H1 (cell line): Measurements from ENCODE around the gene FNDC7. TPM values are rescaled to one million over a fixed set of nuclear protein-coding genes. Genes with fewer than 3 reads are reported as not detected.

Source experiments
- CTCF ChIA-PET: fragments of 300-600 bp; sonication (Branson Sonifier 250); formaldehyde crosslinking; loops from one replicate; lab custom pipeline; 2021; ENCODE audit not compliant: partially characterized antibody; lab: Charles Lee
- POLR2A ChIA-PET: fragments of 300-600 bp; sonication (Branson Sonifier 250); formaldehyde crosslinking; loops from one replicate; lab custom pipeline; 2021; ENCODE audit warnings: inconsistent platforms; ENCODE audit not compliant: partially characterized antibody; lab: Charles Lee
- DNase-seq, 2 experiments: peaks; one replicate each; pipeline versions ENCODE4 v3.0.0 to v3.0.0-alpha.2; 2010 to 2022; ENCODE audit warnings: low spot score in 2 of 2, low read depth in 1 of 2, mixed read lengths in 1 of 2
- FAIRE-seq: peaks from 2 replicates; lab custom pipeline; 2011; peaks lifted over from hg19 to GRCh38; lab: Jason Lieb, UNC
- H2AFZ ChIP-seq: 2 replicates; pipeline ENCODE4 v1.8.1; 2012; ENCODE audit warnings: low read length, inconsistent platforms
- H2AK5ac ChIP-seq: 2 replicates; pipeline ENCODE4 v1.6.1; 2013; ENCODE audit warnings: low read depth, low read length
- H2BK120ac ChIP-seq: replicated peaks from 2 replicates; pipeline ENCODE3; 2013; ENCODE audit warnings: low read depth, low read length, inconsistent platforms
- H2BK12ac ChIP-seq: 2 replicates; pipeline ENCODE4 v1.6.1; 2013; ENCODE audit warnings: low read depth, low read length
- H2BK15ac ChIP-seq: 2 replicates; pipeline ENCODE4 v1.6.1; 2013; ENCODE audit warnings: low read length
- H2BK20ac ChIP-seq: 2 replicates; pipeline ENCODE4 v1.6.1; 2013; ENCODE audit warnings: low read length
- H2BK5ac ChIP-seq: 2 replicates; pipeline ENCODE4 v1.6.1; 2013; ENCODE audit warnings: low read depth, low read length
- H3K14ac ChIP-seq: 2 replicates; pipeline ENCODE4 v1.6.1; 2013; ENCODE audit warnings: inconsistent platforms; ENCODE audit not compliant: insufficient read length
- H3K18ac ChIP-seq: 2 replicates; pipeline ENCODE4 v1.6.1; 2013; ENCODE audit warnings: low read length; ENCODE audit errors: extremely low read depth
- H3K23ac ChIP-seq: 2 replicates; pipeline ENCODE4 v1.6.1; 2013; ENCODE audit warnings: inconsistent platforms; ENCODE audit not compliant: insufficient read length
- H3K23me2 ChIP-seq: 2 replicates; pipeline ENCODE4 v1.6.1; 2013; ENCODE audit warnings: low read depth, low read length
- H3K27ac ChIP-seq: 2 replicates; pipeline ENCODE4 v1.6.1; 2011; ENCODE audit warnings: low read depth, low read length, inconsistent platforms
- H3K27me3 ChIP-seq, 4 experiments: replicated peaks in 1 of 4; 1 replicate in 1 of 4; 2 replicates in 3 of 4; pipeline versions ENCODE4 v1.6.1 to v1.8.1; 2011 to 2013; ENCODE audit warnings: low read length in 3 of 4, mild to moderate bottlenecking in 3 of 4, inconsistent platforms in 2 of 4, mixed read lengths in 2 of 4, moderate library complexity in 1 of 4; ENCODE audit not compliant: control insufficient read depth in 3 of 4, insufficient read depth in 3 of 4; ENCODE audit errors: extremely low read depth in 1 of 4
- H3K36me3 ChIP-seq, 4 experiments: 2 replicates each; pipeline versions ENCODE4 v1.6.1 to v1.8.1; 2011 to 2013; ENCODE audit warnings: mild to moderate bottlenecking in 4 of 4, low read length in 3 of 4, moderate library complexity in 2 of 4, control low read depth in 1 of 4, inconsistent platforms in 1 of 4; ENCODE audit not compliant: insufficient read depth in 4 of 4, control insufficient read depth in 2 of 4
- H3K4ac ChIP-seq: replicated peaks from 2 replicates; pipeline ENCODE3; 2013; ENCODE audit warnings: low read length, low read depth, mixed read lengths, inconsistent platforms; ENCODE audit not compliant: insufficient read length
- H3K4me1 ChIP-seq, 4 experiments: replicated peaks in 1 of 4; 1 replicate in 1 of 4; 2 replicates in 3 of 4; pipeline versions ENCODE4 v1.6.1 to v1.8.1; 2011 to 2013; ENCODE audit warnings: low read length in 3 of 4, inconsistent platforms in 2 of 4, mixed read lengths in 1 of 4; ENCODE audit not compliant: insufficient read depth in 4 of 4, control insufficient read depth in 3 of 4
- H3K4me2 ChIP-seq, 2 experiments: 2 replicates each; pipeline versions ENCODE4 v1.6.1 to v1.8.1; 2011 to 2013; ENCODE audit warnings: low read depth in 2 of 2, low read length in 2 of 2, control low read depth in 1 of 2, inconsistent platforms in 1 of 2, mild to moderate bottlenecking in 1 of 2; ENCODE audit not compliant: insufficient read depth in 1 of 2
- H3K4me3 ChIP-seq, 4 experiments: fragments of 200-600, 300-600 bp in 1 of 4; sonication (generic), shearing (Covaris generic), sonication (Bioruptor Twin) in 1 of 4; 2 replicates each; pipeline versions ENCODE4 v1.5.1 to v1.8.1; 2011 to 2016; ENCODE audit warnings: low read length in 4 of 4, low read depth in 3 of 4, control low read depth in 2 of 4, inconsistent platforms in 2 of 4, mild to moderate bottlenecking in 2 of 4, mixed read lengths in 1 of 4, moderate library complexity in 1 of 4; ENCODE audit not compliant: insufficient read depth in 2 of 4; ENCODE audit errors: extremely low read depth in 1 of 4
- H3K56ac ChIP-seq: replicated peaks from 2 replicates; pipeline ENCODE3; 2013; ENCODE audit warnings: low read depth, mild to moderate bottlenecking, mixed read lengths, low read length, inconsistent platforms; ENCODE audit not compliant: insufficient read length
- H3K79me1 ChIP-seq: 2 replicates; pipeline ENCODE4 v1.6.1; 2013; ENCODE audit warnings: low read depth, low read length, control low read depth
- H3K79me2 ChIP-seq, 2 experiments: 2 replicates each; pipeline versions ENCODE4 v1.6.1 to v1.8.1; 2012 to 2013; ENCODE audit warnings: low read length in 2 of 2, mild to moderate bottlenecking in 2 of 2, inconsistent platforms in 1 of 2; ENCODE audit not compliant: insufficient read depth in 2 of 2, control insufficient read depth in 1 of 2
- H3K9ac ChIP-seq, 4 experiments: replicated peaks in 1 of 4; 1 replicate in 1 of 4; 2 replicates in 3 of 4; pipeline versions ENCODE4 v1.6.1 to v1.8.1; 2011 to 2013; ENCODE audit warnings: low read depth in 3 of 4, low read length in 3 of 4, control low read depth in 2 of 4, mild to moderate bottlenecking in 2 of 4, moderate library complexity in 2 of 4, inconsistent platforms in 1 of 4; ENCODE audit errors: extremely low read depth in 1 of 4
- H3K9me3 ChIP-seq, 2 experiments: 2 replicates each; pipeline versions ENCODE4 v1.6.1 to v1.8.1; 2012 to 2013; ENCODE audit warnings: mild to moderate bottlenecking in 2 of 2, moderate library complexity in 2 of 2, control low read depth in 1 of 2, inconsistent platforms in 1 of 2, low read depth in 1 of 2, low read length in 1 of 2, mixed read lengths in 1 of 2; ENCODE audit not compliant: insufficient read depth in 2 of 2
- H4K20me1 ChIP-seq, 2 experiments: replicated peaks in 1 of 2; 2 replicates each; pipeline versions ENCODE3 to v1.8.1; 2011 to 2013; ENCODE audit warnings: inconsistent platforms in 2 of 2, low read length in 2 of 2, mild to moderate bottlenecking in 1 of 2; ENCODE audit not compliant: insufficient read depth in 2 of 2, control insufficient read depth in 1 of 2
- H4K5ac ChIP-seq: 2 replicates; pipeline ENCODE4 v1.6.1; 2013; ENCODE audit warnings: low read length, low read depth, mixed read lengths, inconsistent platforms; ENCODE audit not compliant: insufficient read length
- H4K8ac ChIP-seq: 2 replicates; pipeline ENCODE4 v1.8.0; 2013; ENCODE audit warnings: mild to moderate bottlenecking, moderate library complexity, low read length, inconsistent platforms; ENCODE audit not compliant: insufficient read depth; ENCODE audit errors: extremely low read depth
- H4K91ac ChIP-seq: replicated peaks from 2 replicates; pipeline ENCODE3; 2013; ENCODE audit warnings: low read length, mixed read lengths, inconsistent platforms; ENCODE audit not compliant: insufficient read length
- CEBPB ChIP-seq: IDR thresholded peaks from 2 replicates; pipeline ENCODE4 v1.6.1; 2012; ENCODE audit warnings: low read depth, low read length
- CTCF ChIP-seq, 3 experiments: IDR thresholded peaks; 1 replicate in 2 of 3; 2 replicates in 1 of 3; pipeline versions ENCODE4 v1.5.1 to v1.6.1; 2011; ENCODE audit warnings: low read length in 3 of 3, mild to moderate bottlenecking in 3 of 3, inconsistent platforms in 2 of 3, low read depth in 1 of 3, moderate library complexity in 1 of 3; ENCODE audit not compliant: insufficient read depth in 1 of 3; ENCODE audit errors: control extremely low read depth in 1 of 3
- JUND ChIP-seq: IDR thresholded peaks from 2 replicates; pipeline ENCODE4 v1.6.1; 2011; ENCODE audit warnings: mild to moderate bottlenecking, improper control_type of control experiment, low read length
- POLR2AphosphoS5 ChIP-seq: IDR thresholded peaks from 2 replicates; pipeline ENCODE4 v1.6.1; 2011; ENCODE audit warnings: low read depth, low read length
- RNF2 ChIP-seq: fragments of 200-900, 300-1000 bp; sonication (generic); IDR thresholded peaks from 2 replicates; pipeline ENCODE4 v1.7.1; 2016; ENCODE audit warnings: borderline replicate concordance, low read depth, mild to moderate bottlenecking, antibody characterized with exemption, low read length; ENCODE audit not compliant: poor library complexity, severe bottlenecking; ENCODE audit errors: missing control alignments
- SP1 ChIP-seq: IDR thresholded peaks from 2 replicates; pipeline ENCODE4 v1.6.1; 2011; ENCODE audit warnings: low read depth, low read length
- TAF1 ChIP-seq: IDR thresholded peaks from 2 replicates; pipeline ENCODE4 v1.6.1; 2011; ENCODE audit warnings: mild to moderate bottlenecking, low read depth, low read length
- TAF7 ChIP-seq: optimal IDR thresholded peaks from 2 replicates; pipeline ENCODE3; 2011; ENCODE audit warnings: low read depth, mild to moderate bottlenecking, inconsistent platforms, low read length, moderate library complexity, borderline replicate concordance
- TBP ChIP-seq: IDR thresholded peaks from 2 replicates; pipeline ENCODE4 v1.6.1; 2011; ENCODE audit warnings: low read depth, low read length, improper control_type of control experiment
- WGBS, 2 experiments: shearing (Covaris generic) in 1 of 2; methylation state at CpG; one replicate each; pipeline versions ENCODE4 v1.1.6 to v1.1.7; 2013 to 2015; ENCODE audit warnings: low lambda C conversion rate in 2 of 2, mixed read lengths in 2 of 2, inconsistent platforms in 1 of 2, low coverage in 1 of 2, missing lambda C conversion rate in 1 of 2; ENCODE audit not compliant: insufficient replicate concordance in 2 of 2, insufficient coverage in 1 of 2, insufficient read length in 1 of 2; ENCODE audit errors: extremely low coverage in 1 of 2, missing lambda C conversion rate in 1 of 2; 5-methylcytosine and 5-hydroxymethylcytosine counted together
- polyA plus RNA-seq, 7 experiments: library from polyadenylated mRNA; depleted of rRNA in 3 of 7; stranded (reverse) in 5 of 7; unstranded in 2 of 7; fragments of >200 nt in 5 of 7; fragments of 200-250 nt in 2 of 7; gene quantifications; 1 replicate in 5 of 7; 2 replicates in 1 of 7; 4 replicates in 1 of 7; pipeline versions ENCODE4 v1.2.1 to v1.2.3, GENCODE V29; 2011 to 2013; ENCODE audit warnings: missing spikeins in 2 of 7, mixed read lengths in 2 of 7
- total RNA-seq: library from RNA; stranded (reverse); fragmentation: NEBNext Ultra II Directional; extraction: Animal tissue kit (Norgen Biotek cat#: 25700); gene quantifications from 2 replicates; pipeline ENCODE4 v1.2.1, GENCODE V29; 2021

The FNDC7 gene
- total and polyA plus RNA-seq, 2 of the 8 experiments (the other 6 are each of a cell fraction or from before 2014, with no cell fraction given) = 0.13 to 0.20 TPM

GRCh38 chr1:108746382-108747170, 33.9 kb downstream of the FNDC7 start, which contains the start of gene STXBP3:
STXBP3 (plus strand) TSS chr1:108746674; CDS start chr1:108746738, 64 bp downstream.
- H2AFZ ChIP-seq = peak within 1 kb of the TSS; percentile 74
- peak within 1 kb of the TSS; percentile 56 to 66 for H3K4me2 ChIP-seq
- H3K4ac ChIP-seq = no peak within 1 kb of the TSS
- H4K5ac ChIP-seq = peak within 1 kb of the TSS; percentile 87
- H2BK5ac ChIP-seq = peak within 1 kb of the TSS; percentile 84
- H3K79me1 ChIP-seq = no peaks in the 10 kb centered on the region
- H4K8ac ChIP-seq = peak within 1 kb of the TSS; percentile 94
- H3K79me2 ChIP-seq = peaks cover 0 to 22% of the 10 kb centered on the region in 2 experiments; a peak in 2 of 4 replicates
- H4K91ac ChIP-seq = peak within 1 kb of the TSS; percentile 84
- FAIRE-seq = peak; percentile 77
- H3K14ac ChIP-seq = peak within 1 kb of the TSS; percentile 38
- no peak within 1 kb of the TSS for H2AK5ac ChIP-seq
- H2BK20ac ChIP-seq = no peak within 1 kb of the TSS
- DNase-seq = peak; percentile 99 to 100
- ChIA-PET CTCF (no interaction called here), POLR2A (interaction anchor here (0.6 to 1.1 kb wide), 12 partner anchors 12 to 1624 kb away, joined by 3 to 4 read pairs (median 3); partner anchors contain the start of gene PSRC1)
- H2BK12ac ChIP-seq = peak within 1 kb of the TSS; percentile 82
- no peaks in the 10 kb centered on the region; the same call in 1 of the 2 replicates for H3K23me2 ChIP-seq
- H3K27me3 ChIP-seq = peaks cover 0 to 4% (median 0%) of the 10 kb centered on the region in 4 experiments; a peak in 3 of 7 replicates
- no peak within 1 kb of the TSS for H2BK120ac ChIP-seq
- H3K36me3 ChIP-seq = no peaks in the 10 kb centered on the region; a peak in 1 of 8 replicates
- peak within 1 kb of the TSS; percentile 71 to 97 (median 96) for H3K9ac ChIP-seq
- no peaks in the 10 kb centered on the region for H4K20me1 ChIP-seq
- H3K23ac ChIP-seq = no peak within 1 kb of the TSS
- WGBS, 2 experiments = 2% methylated on average over 63 of the region's 75 CpGs; no CpG with 5 or more reads in 1 of the 2 experiments
- peak within 1 kb of the TSS; percentile 83 to 91 (median 88) for H3K4me3 ChIP-seq
- no peaks in the 10 kb centered on the region for H3K9me3 ChIP-seq
- peak within 1 kb of the TSS; percentile 93 for H3K56ac ChIP-seq
- H3K27ac ChIP-seq = peak within 1 kb of the TSS; percentile 96
- H3K18ac ChIP-seq = peak within 1 kb of the TSS; percentile 92
- no peaks in the 10 kb centered on the region; a peak in 1 of 7 replicates for H3K4me1 ChIP-seq
- H2BK15ac ChIP-seq = no peak within 1 kb of the TSS
- TF ChIP-seq TAF7 (peak; percentile 91), POLR2AphosphoS5 (peak; percentile 92), TBP (peak; percentile 89), RNF2 (no peak), JUND (peak; percentile 82), TAF1 (peak; percentile 97), CEBPB (no peak), CTCF (IDR thresholded peaks at IDR 0.05; ENCODE audit: control extremely low read depth in 1 of 3, insufficient read depth in 1 of 3, low read depth in 1 of 3, low read length in 3 of 3) (peak; percentile 71 to 95 (median 87)), SP1 (peak; percentile 64; the same call in 1 of the 2 replicates)
